Endodermal cell (in vitro differentiated cells): ENCODE data around the gene KRTAP22-2. TPM values are rescaled to one million over a fixed set of nuclear protein-coding genes. Genes with fewer than 3 reads are reported as not detected.

Source experiments
- DNase-seq: peaks from one replicate; pipeline ENCODE4 v3.0.0-alpha.2; 2017
- H3K27ac ChIP-seq: 2 replicates; pipeline ENCODE4 v1.5.1; 2013; ENCODE audit warnings: mild to moderate bottlenecking, low read depth, low read length, moderate library complexity
- H3K27me3 ChIP-seq: 2 replicates; pipeline ENCODE4 v1.6.1; 2013; ENCODE audit warnings: mild to moderate bottlenecking, low read length, moderate library complexity; ENCODE audit not compliant: insufficient read depth, control insufficient read depth, poor library complexity, severe bottlenecking
- H3K36me3 ChIP-seq: 2 replicates; pipeline ENCODE4 v1.7.0; 2013; ENCODE audit warnings: mild to moderate bottlenecking, low read length, moderate library complexity; ENCODE audit not compliant: control insufficient read depth, insufficient read depth
- H3K4me1 ChIP-seq: one replicate; pipeline ENCODE4 v1.7.0; 2013; ENCODE audit warnings: low read length; ENCODE audit not compliant: control insufficient read depth, insufficient read depth
- H3K4me3 ChIP-seq: 2 replicates; pipeline ENCODE4 v1.5.1; 2013; ENCODE audit warnings: mild to moderate bottlenecking, low read length, moderate library complexity
- H3K9ac ChIP-seq: 2 replicates; pipeline ENCODE4 v1.6.1; 2013; ENCODE audit warnings: mild to moderate bottlenecking, low read length, moderate library complexity; ENCODE audit not compliant: poor library complexity, severe bottlenecking; ENCODE audit errors: extremely low read depth
- H3K9me3 ChIP-seq: 2 replicates; pipeline ENCODE4 v1.6.1; 2013; ENCODE audit warnings: mild to moderate bottlenecking, low read length, moderate library complexity; ENCODE audit not compliant: control insufficient read depth
- H3K27ac Mint-ChIP-seq: 2 replicates; pipeline ENCODE4 v1.8.0; 2020; ENCODE audit warnings: mixed read lengths
- H3K27me3 Mint-ChIP-seq: 2 replicates; pipeline ENCODE4 v1.8.0; 2021; ENCODE audit warnings: mild to moderate bottlenecking, mixed read lengths; ENCODE audit not compliant: insufficient read depth
- H3K36me3 Mint-ChIP-seq: 2 replicates; pipeline ENCODE4 v1.8.0; 2020; ENCODE audit warnings: low read depth, mixed read lengths
- H3K4me1 Mint-ChIP-seq: 2 replicates; pipeline ENCODE4 v1.8.0; 2020; ENCODE audit warnings: mixed read lengths
- H3K4me3 Mint-ChIP-seq: 2 replicates; pipeline ENCODE4 v1.8.0; 2020; ENCODE audit warnings: mild to moderate bottlenecking, moderate library complexity, mixed read lengths
- H3K9me3 Mint-ChIP-seq: 2 replicates; pipeline ENCODE4 v1.8.0; 2020; ENCODE audit warnings: mild to moderate bottlenecking, mixed read lengths
- WGBS, 2 experiments: methylation state at CpG; one replicate each; pipeline versions ENCODE4 v1.1.5 to v1.1.7; 2013; ENCODE audit warnings: missing lambda C conversion rate in 2 of 2, mixed read lengths in 1 of 2; ENCODE audit not compliant: insufficient coverage in 1 of 2, insufficient read length in 1 of 2; 5-methylcytosine and 5-hydroxymethylcytosine counted together
- total RNA-seq, 2 donors: library from RNA; stranded (reverse); fragmentation: NEBNext Ultra II Directional in 1 of 2; extraction: Animal tissue kit (Norgen Biotek cat#: 25700) in 1 of 2; gene quantifications; 2 replicates in 1 of 2; 3 replicates in 1 of 2; pipeline ENCODE4 v1.2.1, GENCODE V29; 2021
- TF ChIP-seq, protein P1 (sequence below): fragments of 200-600 bp; sonication (generic); conservative IDR thresholded peaks from 2 replicates; pipeline ENCODE4 v1.5.0; 2021; ENCODE audit warnings: antibody characterized with exemption, mild to moderate bottlenecking

Gene KRTAP22-2
- total RNA-seq, 2 donors from 2014 or later = not detected

GRCh38 chr21:30612132-30612531, 21.9 kb upstream of the KRTAP22-2 start:
- no peaks in the 10 kb centered on the region for H3K9me3 ChIP-seq
- TF ChIP-seq, protein P1, sequence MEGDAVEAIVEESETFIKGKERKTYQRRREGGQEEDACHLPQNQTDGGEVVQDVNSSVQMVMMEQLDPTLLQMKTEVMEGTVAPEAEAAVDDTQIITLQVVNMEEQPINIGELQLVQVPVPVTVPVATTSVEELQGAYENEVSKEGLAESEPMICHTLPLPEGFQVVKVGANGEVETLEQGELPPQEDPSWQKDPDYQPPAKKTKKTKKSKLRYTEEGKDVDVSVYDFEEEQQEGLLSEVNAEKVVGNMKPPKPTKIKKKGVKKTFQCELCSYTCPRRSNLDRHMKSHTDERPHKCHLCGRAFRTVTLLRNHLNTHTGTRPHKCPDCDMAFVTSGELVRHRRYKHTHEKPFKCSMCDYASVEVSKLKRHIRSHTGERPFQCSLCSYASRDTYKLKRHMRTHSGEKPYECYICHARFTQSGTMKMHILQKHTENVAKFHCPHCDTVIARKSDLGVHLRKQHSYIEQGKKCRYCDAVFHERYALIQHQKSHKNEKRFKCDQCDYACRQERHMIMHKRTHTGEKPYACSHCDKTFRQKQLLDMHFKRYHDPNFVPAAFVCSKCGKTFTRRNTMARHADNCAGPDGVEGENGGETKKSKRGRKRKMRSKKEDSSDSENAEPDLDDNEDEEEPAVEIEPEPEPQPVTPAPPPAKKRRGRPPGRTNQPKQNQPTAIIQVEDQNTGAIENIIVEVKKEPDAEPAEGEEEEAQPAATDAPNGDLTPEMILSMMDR = no peak

GRCh38 chr21:30605968-30606367, 15.8 kb upstream of the KRTAP22-2 start:
- Mint-ChIP-seq H3K36me3 (no peaks in the 10 kb centered on the region), H3K4me1 (no peaks in the 10 kb centered on the region), H3K27me3 (no peaks in the 10 kb centered on the region), H3K9me3 (peaks cover 37% of the 10 kb centered on the region), H3K27ac (no peak overlapping the region), H3K4me3 (no peak overlapping the region)
- WGBS, 2 experiments = 86 to 88% methylated on average over 2 of the region's 2 CpGs
- Histone ChIP-seq H3K9me3 (no peaks in the 10 kb centered on the region), H3K27ac (no peak overlapping the region), H3K27me3 (no peaks in the 10 kb centered on the region), H3K9ac (no peak overlapping the region), H3K4me1 (no peaks in the 10 kb centered on the region), H3K36me3 (no peaks in the 10 kb centered on the region), H3K4me3 (no peak overlapping the region)
- TF ChIP-seq, protein P1 = peak; percentile 56
- peak; percentile 75 for DNase-seq

More at GRCh38 chr21:30612132-30612531, 21.9 kb upstream of the KRTAP22-2 start:
- Histone ChIP-seq H3K27me3 (no peaks in the 10 kb centered on the region), H3K4me1 (no peaks in the 10 kb centered on the region), H3K4me3 (no peak overlapping the region), H3K27ac (no peak overlapping the region), H3K36me3 (no peaks in the 10 kb centered on the region), H3K9ac (no peak overlapping the region)
- 89 to 95% methylated on average over 1 of the region's 2 CpGs for WGBS, 2 experiments
- DNase-seq = no peak
- Mint-ChIP-seq H3K4me1 (no peaks in the 10 kb centered on the region), H3K36me3 (no peaks in the 10 kb centered on the region), H3K27ac (no peak overlapping the region), H3K4me3 (no peak overlapping the region), H3K27me3 (no peaks in the 10 kb centered on the region), H3K9me3 (peaks cover 44% of the 10 kb centered on the region)

DNA sequence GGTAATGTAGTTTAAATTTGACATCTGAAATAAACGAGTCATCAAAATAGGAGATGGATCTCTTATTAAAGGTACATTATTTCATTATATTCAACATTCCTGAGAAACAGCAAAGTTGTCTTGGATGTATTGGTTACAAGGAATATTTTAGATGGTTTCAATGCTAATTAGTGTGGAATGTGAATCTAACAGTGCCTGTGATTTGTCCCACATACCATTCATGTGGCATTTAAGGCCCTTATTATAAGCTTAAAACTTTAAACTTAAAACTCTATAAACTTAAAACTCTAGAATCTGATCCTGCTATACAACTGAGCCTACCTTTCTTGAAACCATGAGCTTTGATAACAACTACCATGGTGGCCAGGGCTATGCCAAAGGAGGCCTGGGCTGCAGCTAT, 10.6 kb upstream of the KRTAP22-2 start, which contains the start of gene KRTAP22-1:
Gene KRTAP22-1 (plus strand): TSS at position 301 of the 400 bp plus-strand sequence.
- TF ChIP-seq, protein P1 = no peak
- WGBS, 2 experiments = no CpG with 5 or more reads among the region's 1 CpG
- H3K9me3 Mint-ChIP-seq = peaks cover 25% of the 10 kb centered on the region
- Histone ChIP-seq H3K27ac (no peak within 1 kb of the TSS), H3K9ac (no peak within 1 kb of the TSS), H3K4me3 (no peak within 1 kb of the TSS), H3K4me1 (no peaks in the 10 kb centered on the region), H3K27me3 (no peaks in the 10 kb centered on the region), H3K9me3 (no peaks in the 10 kb centered on the region), H3K36me3 (no peaks in the 10 kb centered on the region)
- no peak for DNase-seq
- no peaks in the 10 kb centered on the region for H3K36me3 Mint-ChIP-seq
- H3K27me3 Mint-ChIP-seq = no peaks in the 10 kb centered on the region
- H3K27ac Mint-ChIP-seq = no peak within 1 kb of the TSS
- H3K4me1 Mint-ChIP-seq = no peaks in the 10 kb centered on the region
- H3K4me3 Mint-ChIP-seq = no peak within 1 kb of the TSS
